K562 (cell line): ENCODE data around the gene RALY. TPM values are rescaled to one million over a fixed set of nuclear protein-coding genes. Genes with fewer than 3 reads are reported as not detected.

Experiments
- ATF1 ChIP-seq, 2 experiments: fragments of 450-650 bp in 1 of 2; IDR thresholded peaks; 2 replicates each; pipeline ENCODE4 v1.6.1; 2016; ENCODE audit warnings: missing compliant biosample characterization in 1 of 2, missing genetic modification characterization in 1 of 2
- ATF7 ChIP-seq: fragments of 450-650 bp; IDR thresholded peaks from 2 replicates; pipeline ENCODE4 v1.7.1; 2014; ENCODE audit warnings: mild to moderate bottlenecking, moderate library complexity
- BCL6 ChIP-seq: fragments of 250-450 bp; sonication (Bioruptor Pico); IDR thresholded peaks from 2 replicates; pipeline ENCODE4 v1.4.0; 2020
- CBX8 ChIP-seq: fragments of 200-600 bp; sonication (generic); IDR thresholded peaks from 2 replicates; pipeline ENCODE4 v1.6.1; 2012; ENCODE audit warnings: borderline replicate concordance, mixed run types, low read depth, mild to moderate bottlenecking, moderate library complexity, mixed read lengths, low read length, control low read depth, inconsistent platforms; ENCODE audit not compliant: poor library complexity, severe bottlenecking; ENCODE audit errors: extremely low read depth
- CCNT2 ChIP-seq: IDR thresholded peaks from 2 replicates; pipeline ENCODE4 v1.6.1; 2011; ENCODE audit warnings: borderline replicate concordance, low read depth, mild to moderate bottlenecking, moderate library complexity, mixed read lengths, low read length; ENCODE audit not compliant: insufficient read length; ENCODE audit errors: extremely low read depth
- DPF2 ChIP-seq: fragments of 450-650 bp; IDR thresholded peaks from 2 replicates; pipeline ENCODE4 v1.6.1; 2016
- ETV1 ChIP-seq: fragments of 450-650 bp; conservative IDR thresholded peaks from 2 replicates; pipeline ENCODE4 v1.6.1; 2016; ENCODE audit warnings: missing genetic modification characterization, control low read depth, low read depth, missing compliant biosample characterization
- HBP1 ChIP-seq: fragments of 450-650 bp; formaldehyde crosslinking; IDR thresholded peaks from 2 replicates; pipeline ENCODE4 v1.4.0; 2022; ENCODE audit warnings: missing genetic modification characterization
- KDM1A ChIP-seq, 2 experiments: fragments of 450-650 bp; IDR thresholded peaks; 2 replicates each; pipeline ENCODE4 v1.6.1; 2016; ENCODE audit warnings: mild to moderate bottlenecking in 2 of 2
- MAFK ChIP-seq: IDR thresholded peaks from 2 replicates; pipeline ENCODE4 v1.6.1; 2011; ENCODE audit warnings: low read length, improper control_type of control experiment
- MCM2 ChIP-seq: fragments of 450-650 bp; IDR thresholded peaks from 2 replicates; pipeline ENCODE4 v1.6.1; 2017; ENCODE audit warnings: low read depth, mild to moderate bottlenecking
- NR2F6 ChIP-seq: fragments of 450-650 bp; formaldehyde crosslinking; IDR thresholded peaks from 2 replicates; pipeline ENCODE4 v1.4.0; 2020; ENCODE audit warnings: mild to moderate bottlenecking
- PHTF2 ChIP-seq: fragments of 250-450 bp; sonication (Bioruptor Pico); IDR thresholded peaks from 2 replicates; pipeline ENCODE4 v1.5.0; 2021; ENCODE audit warnings: mild to moderate bottlenecking
- POLR2AphosphoS5 ChIP-seq: IDR thresholded peaks from 2 replicates; pipeline ENCODE4 v1.6.1; 2011; ENCODE audit warnings: mild to moderate bottlenecking, low read depth, low read length, moderate library complexity; ENCODE audit not compliant: control insufficient read depth, insufficient read depth
- POLR3A ChIP-seq: IDR thresholded peaks from 2 replicates; pipeline ENCODE4 v1.6.1; 2011; ENCODE audit warnings: borderline replicate concordance, mild to moderate bottlenecking, moderate library complexity; ENCODE audit not compliant: insufficient read length, insufficient read depth; ENCODE audit errors: extremely low read depth
- POU5F1 ChIP-seq: fragments of 150-350 bp; IDR thresholded peaks from 2 replicates; pipeline ENCODE4 v1.6.1; 2014; ENCODE audit warnings: borderline replicate concordance, low read length, low read depth, mild to moderate bottlenecking; ENCODE audit not compliant: partially characterized antibody
- PTBP1 ChIP-seq: fragments of 200-400 bp; formaldehyde crosslinking; IDR thresholded peaks from 2 replicates; pipeline ENCODE4 v1.6.1; 2017; ENCODE audit warnings: low read depth, low read length
- SMAD2 ChIP-seq: fragments of 150-350 bp; IDR thresholded peaks from 2 replicates; pipeline ENCODE4 v1.6.1; 2014; ENCODE audit warnings: low read depth, mild to moderate bottlenecking, low read length
- SMARCA4 ChIP-seq: fragments of 450-650 bp; IDR thresholded peaks from 2 replicates; pipeline ENCODE4 v1.6.1; 2016
- SMARCA5 ChIP-seq: fragments of 450-650 bp; IDR thresholded peaks from 2 replicates; pipeline ENCODE4 v1.6.1; 2016
- SREBF2 ChIP-seq: sonication (generic); formaldehyde crosslinking; IDR thresholded peaks from 2 replicates; pipeline ENCODE4 v1.4.0; 2020; ENCODE audit warnings: mild to moderate bottlenecking, missing genetic modification reagents
- STAT5B ChIP-seq: fragments of 250-450 bp; sonication (Bioruptor Pico); IDR thresholded peaks from 2 replicates; pipeline ENCODE4 v1.8.0; 2021; ENCODE audit warnings: mild to moderate bottlenecking, inconsistent platforms
- TAF9B ChIP-seq: fragments of 450-650 bp; IDR thresholded peaks from 2 replicates; pipeline ENCODE4 v1.6.1; 2018; ENCODE audit warnings: mild to moderate bottlenecking; ENCODE audit not compliant: partially characterized antibody
- TEAD1 ChIP-seq, 2 experiments: fragments of 450-650 bp in 1 of 2; sonication (generic) in 1 of 2; formaldehyde crosslinking; IDR thresholded peaks; 2 replicates each; pipeline versions ENCODE4 v1.4.0 to v1.8.0; 2020 to 2022; ENCODE audit warnings: mild to moderate bottlenecking in 2 of 2, missing genetic modification reagents in 1 of 2
- ZFX ChIP-seq: sonication (generic); formaldehyde crosslinking; IDR thresholded peaks from 2 replicates; pipeline ENCODE4 v1.8.0; 2022; ENCODE audit warnings: mild to moderate bottlenecking, missing genetic modification reagents, moderate library complexity
- ZNF124 ChIP-seq: sonication (generic); formaldehyde crosslinking; IDR thresholded peaks from 2 replicates; pipeline ENCODE4 v1.8.1; 2022; ENCODE audit warnings: missing genetic modification reagents
- ZNF146 ChIP-seq: IDR thresholded peaks from one replicate; pipeline ENCODE4 v1.6.1; 2018; ENCODE audit warnings: missing compliant biosample characterization; ENCODE audit not compliant: unreplicated experiment
- polyA plus RNA-seq, 8 experiments: library from polyadenylated mRNA; depleted of rRNA in 4 of 8; stranded (reverse) in 5 of 8; unstranded in 3 of 8; fragments of >200 nt; fragmentation: Nextera tagmentation in 2 of 8; fragmentation: Illumina TruSeq in 1 of 8; extraction: Ambion mirVana in 2 of 8; extraction: Trizol in 1 of 8; gene quantifications; 2 replicates each; pipeline versions ENCODE4 v1.2.1 to v1.2.3, GENCODE V29; 2011 to 2014; ENCODE audit warnings: inconsistent platforms in 1 of 8, missing spikeins in 1 of 8
- total RNA-seq, 7 experiments: library from RNA; depleted of rRNA in 6 of 7; stranded (reverse); fragments of >200 nt in 6 of 7; fragmentation: Illumina TruSeq in 2 of 7; extraction: Trizol in 2 of 7; gene quantifications; 2 replicates each; pipeline versions ENCODE4 v1.2.1 to v1.2.3, GENCODE V29; 2011 to 2021; ENCODE audit warnings: low replicate concordance in 1 of 7
- TF ChIP-seq, protein P1 (sequence below): fragments of 450-650 bp; IDR thresholded peaks from 2 replicates; pipeline ENCODE4 v1.7.0; 2016; ENCODE audit warnings: borderline replicate concordance

RALY gene
- total and polyA plus RNA-seq, 9 of the 15 experiments (the other 6 are each of a cell fraction or from before 2014, with no cell fraction given) = 0.80 to 207 (median 128) TPM

DNA sequence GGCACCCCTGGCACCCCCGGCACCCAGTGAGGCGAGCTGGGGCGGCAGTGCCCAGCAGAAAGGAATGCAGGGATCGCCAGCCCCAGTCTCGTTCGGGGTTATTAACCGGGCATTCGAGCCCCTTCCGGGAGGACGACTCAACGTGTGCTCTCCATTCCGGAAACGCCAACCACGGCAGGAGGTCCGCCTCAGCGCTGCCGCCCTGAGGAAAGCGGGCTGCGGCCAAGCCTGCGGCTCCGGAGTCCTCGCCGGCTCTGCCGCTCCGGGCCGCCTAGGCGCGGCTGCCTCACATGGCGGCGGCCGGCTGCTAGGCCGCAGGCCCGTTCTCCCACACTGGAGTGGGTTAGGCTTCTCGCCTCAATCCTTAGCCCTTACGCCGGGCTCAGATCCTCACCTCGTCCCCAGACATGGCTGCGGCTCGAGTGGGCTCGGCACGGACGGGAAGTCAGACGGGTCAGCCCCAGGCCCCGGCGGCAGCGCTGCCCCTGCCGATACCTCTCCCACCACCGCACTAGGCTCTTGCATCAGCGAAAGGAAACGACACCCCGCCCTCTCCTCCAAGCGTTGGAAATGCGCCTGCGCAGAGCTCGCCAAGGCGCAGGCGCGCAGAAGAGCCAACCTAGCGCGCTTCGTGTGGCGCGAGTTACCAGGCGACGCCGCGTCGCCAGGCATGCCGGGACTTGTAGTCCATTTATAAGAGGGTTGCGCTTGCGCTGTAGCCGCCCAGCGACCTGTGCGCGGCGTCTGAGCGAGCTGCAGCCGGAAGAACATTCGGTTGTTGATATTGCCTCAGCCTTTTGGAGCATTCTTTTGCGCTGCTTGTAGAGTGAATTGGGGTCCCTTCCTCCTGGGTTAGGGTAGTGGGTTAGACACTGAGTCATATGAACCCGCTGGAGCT is 118.2 kb downstream of the RALY start, which contains the start of gene EIF2S2 (continued):
- peak; percentile 94 for TF ChIP-seq ATF1 (CRISPR knock-in tag; IDR thresholded peaks at IDR 0.05)
- TF ChIP-seq ATF1 (tag; IDR thresholded peaks at IDR 0.05) = peak; percentile 98
- no peak for TF ChIP-seq ZNF124 (CRISPR knock-in tag)
- no peak for TF ChIP-seq POLR3A
- no peak for TF ChIP-seq ZNF146
- TF ChIP-seq MCM2 = no peak
- no peak for TF ChIP-seq CBX8
- peak; percentile 42 for TF ChIP-seq POLR2AphosphoS5
- peak; percentile 73 for TF ChIP-seq TAF9B
- TF ChIP-seq DPF2 = no peak
- no peak for TF ChIP-seq PTBP1
- no peak for TF ChIP-seq SREBF2 (CRISPR knock-in tag)
- TF ChIP-seq PHTF2 (CRISPR knock-in tag) = no peak
- TF ChIP-seq KDM1A (IDR thresholded peaks at IDR 0.05) = no peak
- TF ChIP-seq POU5F1 = peak; percentile 78
- no peak for TF ChIP-seq BCL6
- TF ChIP-seq SMAD2 = no peak
- no peak for TF ChIP-seq SMARCA5
- TF ChIP-seq TEAD1 (CRISPR knock-in tag; IDR thresholded peaks at IDR 0.05) = peak in 1 of 2 experiments; percentile 65; a peak in 1 of 4 replicates
- TF ChIP-seq MAFK = no peak
- TF ChIP-seq, protein P1, sequence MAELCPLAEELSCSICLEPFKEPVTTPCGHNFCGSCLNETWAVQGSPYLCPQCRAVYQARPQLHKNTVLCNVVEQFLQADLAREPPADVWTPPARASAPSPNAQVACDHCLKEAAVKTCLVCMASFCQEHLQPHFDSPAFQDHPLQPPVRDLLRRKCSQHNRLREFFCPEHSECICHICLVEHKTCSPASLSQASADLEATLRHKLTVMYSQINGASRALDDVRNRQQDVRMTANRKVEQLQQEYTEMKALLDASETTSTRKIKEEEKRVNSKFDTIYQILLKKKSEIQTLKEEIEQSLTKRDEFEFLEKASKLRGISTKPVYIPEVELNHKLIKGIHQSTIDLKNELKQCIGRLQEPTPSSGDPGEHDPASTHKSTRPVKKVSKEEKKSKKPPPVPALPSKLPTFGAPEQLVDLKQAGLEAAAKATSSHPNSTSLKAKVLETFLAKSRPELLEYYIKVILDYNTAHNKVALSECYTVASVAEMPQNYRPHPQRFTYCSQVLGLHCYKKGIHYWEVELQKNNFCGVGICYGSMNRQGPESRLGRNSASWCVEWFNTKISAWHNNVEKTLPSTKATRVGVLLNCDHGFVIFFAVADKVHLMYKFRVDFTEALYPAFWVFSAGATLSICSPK = no peak
- TF ChIP-seq ATF7 = peak; percentile 95
- no peak for TF ChIP-seq SMARCA4
- TF ChIP-seq STAT5B = no peak
- TF ChIP-seq NR2F6 (CRISPR knock-in tag) = no peak
- peak; percentile 98 for TF ChIP-seq ZFX (CRISPR knock-in tag)
- TF ChIP-seq HBP1 (CRISPR knock-in tag) = no peak
- TF ChIP-seq ETV1 (tag) = peak; percentile 76
- TF ChIP-seq CCNT2 = peak; percentile 62
